ENCODE results near the gene MBD5.
A peak's percentile ranks its signal among the peaks of the same experiment; 100 is the strongest.

Gene MBD5

DNA sequence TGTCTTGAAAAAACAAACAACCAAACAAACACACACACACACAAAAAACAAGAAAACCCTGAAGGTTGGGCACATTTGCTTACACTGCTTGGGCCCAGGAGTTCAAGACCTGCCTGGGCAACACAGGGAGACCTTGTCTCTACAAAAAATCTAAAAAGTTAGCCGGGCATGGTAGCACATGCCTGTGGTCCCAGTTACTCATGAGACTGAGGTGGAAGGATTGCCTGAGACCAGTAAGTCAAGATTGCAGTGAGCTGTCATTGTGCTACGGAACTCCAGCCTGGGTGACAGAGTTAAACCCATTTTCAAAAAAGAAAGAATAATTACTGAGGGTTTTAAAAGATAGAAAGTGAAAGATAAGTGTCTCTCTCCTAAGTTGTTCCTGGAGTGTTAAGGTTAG lies 103.4 kb downstream of the MBD5 start:
- no peak for DNase-seq (ENCODE audit: low spot score)

- DNase-seq (ENCODE audit: low spot score) = no peak
Observed at GRCh38 chr2:148130581-148130980, 109.7 kb downstream of the MBD5 start.

DNA sequence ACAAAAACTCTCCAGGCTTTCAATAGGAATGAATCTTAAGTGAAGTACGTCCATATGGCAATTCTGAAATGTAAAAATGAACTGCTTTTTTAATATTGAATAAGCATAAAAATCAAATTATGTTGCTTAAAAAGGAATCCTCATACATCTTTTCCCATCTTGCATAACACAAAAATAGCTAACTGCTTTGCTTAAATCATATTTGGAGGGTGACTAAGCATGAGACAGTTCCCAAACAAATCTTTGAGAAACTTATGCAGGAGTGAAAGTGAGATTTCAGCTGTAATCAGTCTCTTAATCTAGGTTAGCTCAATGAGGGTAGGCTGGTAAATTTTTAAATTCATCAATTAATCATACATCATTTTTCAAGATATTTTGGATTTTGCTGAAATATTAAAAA lies 111.5 kb downstream of the MBD5 start:
- no peak for DNase-seq (ENCODE audit: low spot score)

- DNase-seq (ENCODE audit: low spot score) = no peak
Observed at GRCh38 chr2:148135705-148136104, 114.8 kb downstream of the MBD5 start.

DNA sequence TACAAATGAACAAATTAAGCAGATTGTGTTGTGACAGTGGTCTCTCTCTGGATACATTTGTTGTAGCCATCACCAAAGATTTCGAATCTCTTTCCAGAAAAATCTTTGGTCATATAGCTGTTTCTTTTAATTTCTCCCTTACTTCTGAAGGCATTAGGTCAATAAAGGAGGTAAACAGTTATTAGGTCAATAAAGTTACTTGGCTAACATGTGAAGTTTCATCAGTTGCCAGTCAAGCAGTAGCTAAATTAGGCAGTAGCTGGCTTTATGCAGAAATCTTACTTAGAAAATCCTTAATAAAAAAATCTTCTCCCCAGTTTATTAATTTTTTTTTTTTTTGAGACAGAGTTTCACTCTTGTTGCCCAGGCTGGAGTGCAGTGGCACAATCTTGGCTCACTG lies 115.5 kb downstream of the MBD5 start:
- no peak for DNase-seq (ENCODE audit: low spot score)

DNA sequence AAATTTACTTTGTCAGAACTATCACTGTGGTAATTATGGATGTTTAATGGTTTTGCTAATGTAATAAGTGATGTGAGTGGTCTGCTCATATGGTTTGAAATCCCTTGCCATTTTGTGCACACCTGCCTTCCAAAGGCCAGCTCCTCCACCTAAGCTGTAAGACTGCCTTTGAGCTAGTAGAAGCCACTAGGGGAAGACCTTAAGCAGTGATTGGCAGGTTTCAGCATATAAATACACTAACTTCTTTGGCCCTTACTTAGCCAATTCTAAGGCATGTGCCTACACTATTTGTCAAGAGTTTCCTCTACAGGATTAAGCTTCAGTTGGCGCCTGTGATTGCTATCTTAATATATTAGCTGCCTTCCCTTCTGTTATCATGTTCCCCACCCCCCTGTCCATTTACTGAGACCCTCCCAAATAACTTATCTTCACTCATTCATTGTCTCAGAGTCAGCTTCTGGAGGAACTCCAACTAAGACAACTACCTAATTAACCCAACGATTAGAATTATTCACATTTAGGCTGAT lies 141.1 kb downstream of the MBD5 start:
- DNase-seq (ENCODE audit: low spot score) = no peak

GRCh38 chr2:148162871-148163270 lies 142.0 kb downstream of the MBD5 start:
- DNase-seq (ENCODE audit: low spot score) = no peak

- no peak for DNase-seq (ENCODE audit: low spot score)
Observed at GRCh38 chr2:148165975-148166374, 145.1 kb downstream of the MBD5 start.

- no peak for DNase-seq (ENCODE audit: low spot score)
Observed at GRCh38 chr2:148167241-148167766, 146.4 kb downstream of the MBD5 start.

- no peak for DNase-seq (ENCODE audit: low spot score)
Observed at GRCh38 chr2:148167855-148168254, 147.0 kb downstream of the MBD5 start.

GRCh38 chr2:148172131-148172753 lies 151.4 kb downstream of the MBD5 start:
- no peak for DNase-seq (ENCODE audit: low spot score)

GRCh38 chr2:148173168-148173567 lies 152.3 kb downstream of the MBD5 start:
- DNase-seq (ENCODE audit: low spot score) = no peak

GRCh38 chr2:148177559-148177958 lies 156.7 kb downstream of the MBD5 start:
- no peak for DNase-seq (ENCODE audit: low spot score)

- no peak for DNase-seq (ENCODE audit: low spot score)
Observed at GRCh38 chr2:148179724-148180123, 158.8 kb downstream of the MBD5 start.

DNA sequence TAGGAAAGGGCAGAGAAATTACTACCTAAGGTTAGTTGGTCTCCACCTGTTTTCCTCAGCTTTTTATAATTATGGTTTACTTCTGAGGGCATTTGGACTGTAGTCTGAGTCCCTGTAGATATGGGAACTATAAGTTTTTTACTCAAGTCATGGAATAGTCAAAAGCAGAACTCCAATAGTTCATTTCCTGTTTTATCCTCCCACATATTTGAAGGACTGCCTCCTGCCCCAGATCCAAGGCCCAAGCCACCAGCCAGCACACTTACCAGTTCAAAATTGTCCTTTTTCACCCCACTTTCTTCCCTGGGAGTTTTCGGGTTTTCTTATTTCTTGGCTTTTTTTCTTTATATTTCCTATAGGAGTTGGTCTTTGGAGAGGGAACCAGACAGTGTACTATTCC lies 164.1 kb downstream of the MBD5 start:
- DNase-seq (ENCODE audit: low spot score) = no peak

DNA sequence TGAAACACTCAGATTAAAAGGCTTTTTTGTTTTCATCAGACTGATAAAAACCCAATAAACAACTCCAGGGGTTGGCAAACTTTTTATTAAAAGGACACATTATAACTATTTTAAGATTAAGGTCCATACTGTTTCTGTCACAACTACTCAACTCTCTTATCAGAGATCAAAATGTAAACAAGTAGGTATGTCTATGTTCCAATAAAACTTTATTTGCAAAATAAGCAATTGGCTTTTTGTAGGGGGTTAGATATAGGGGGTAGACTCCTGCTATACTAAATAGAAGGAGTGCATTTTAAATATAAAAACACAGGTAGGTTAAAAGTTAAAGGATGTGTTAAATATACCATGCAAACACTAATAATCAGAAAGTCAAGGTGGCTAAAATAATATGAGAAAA lies 174.0 kb downstream of the MBD5 start:
- no peak for DNase-seq (ENCODE audit: low spot score)

- peak; percentile 55 for DNase-seq (ENCODE audit: low spot score)
Observed at GRCh38 chr2:148201075-148202004, 180.4 kb downstream of the MBD5 start.

- no peak for DNase-seq (ENCODE audit: low spot score)
Observed at GRCh38 chr2:148202237-148202636, 181.3 kb downstream of the MBD5 start.

DNA sequence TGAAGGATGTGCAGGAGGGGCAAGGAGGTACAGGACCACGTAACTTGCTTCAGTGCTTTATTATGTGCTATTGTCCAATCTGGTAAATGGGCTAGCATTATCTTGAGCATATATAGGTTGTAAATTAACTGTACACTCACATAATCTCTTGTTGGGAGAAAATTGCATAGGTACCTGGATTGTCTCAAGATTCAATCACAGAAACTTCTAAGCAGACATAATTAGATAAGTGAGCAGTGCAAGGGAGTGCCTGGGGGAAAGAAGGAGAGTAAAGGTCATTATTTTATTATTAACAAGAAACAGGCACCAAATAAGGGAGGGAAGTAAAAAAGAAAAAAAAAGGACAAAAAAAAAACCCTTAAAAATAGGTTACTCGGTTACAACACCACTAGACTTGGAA lies 186.2 kb downstream of the MBD5 start:
- DNase-seq (ENCODE audit: low spot score) = no peak

- no peak for DNase-seq (ENCODE audit: low spot score)
Observed at GRCh38 chr2:148209603-148210002, 188.7 kb downstream of the MBD5 start.

GRCh38 chr2:148218326-148219075 lies 197.6 kb downstream of the MBD5 start:
- DNase-seq (ENCODE audit: low spot score) = no peak

- no peak for DNase-seq (ENCODE audit: low spot score)
Observed at GRCh38 chr2:148221166-148221565, 200.3 kb downstream of the MBD5 start.
